Measurements from ENCODE around the gene SH3PXD2B.

The SH3PXD2B gene

DNA sequence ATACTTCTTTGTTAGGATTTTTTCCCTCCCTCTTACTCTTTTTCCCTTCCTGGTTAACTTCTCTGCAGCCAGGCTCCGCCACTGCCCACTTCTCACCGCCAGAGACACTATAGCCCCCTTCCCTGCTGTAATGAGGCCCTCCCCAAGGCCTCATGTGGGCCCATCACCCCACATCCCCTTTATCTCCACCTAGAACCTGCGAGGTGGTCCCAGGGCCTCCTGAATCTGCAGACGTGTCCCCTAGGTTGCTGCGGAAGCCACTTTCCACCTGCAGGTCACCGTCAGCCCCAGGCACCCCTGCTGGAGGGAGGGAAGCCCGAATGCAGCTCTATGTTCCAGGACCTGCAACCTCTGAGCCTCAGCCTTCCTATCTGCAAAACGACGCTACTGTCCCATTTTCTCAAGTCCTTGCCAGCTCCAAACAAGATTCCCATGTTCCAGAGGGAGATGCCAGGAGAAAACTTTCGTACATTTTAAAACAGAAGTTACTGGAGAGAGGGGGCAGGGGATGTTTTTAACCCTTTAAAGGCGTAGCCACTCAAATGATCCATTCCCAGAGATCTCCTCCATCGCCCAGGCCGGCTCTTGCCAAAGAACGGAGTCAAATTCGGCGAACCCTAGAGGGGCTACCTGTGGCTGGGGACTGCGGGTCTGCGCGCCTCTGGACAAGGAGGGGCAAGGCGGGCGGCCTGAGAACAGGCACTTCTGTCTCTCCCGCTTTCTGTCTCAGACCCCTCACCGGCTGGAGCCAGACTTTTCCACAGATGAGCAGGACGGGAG, 929 bp downstream of the SH3PXD2B start:
- DNase-seq (ENCODE audit: low read depth in 2 of 2): no peak

DNA sequence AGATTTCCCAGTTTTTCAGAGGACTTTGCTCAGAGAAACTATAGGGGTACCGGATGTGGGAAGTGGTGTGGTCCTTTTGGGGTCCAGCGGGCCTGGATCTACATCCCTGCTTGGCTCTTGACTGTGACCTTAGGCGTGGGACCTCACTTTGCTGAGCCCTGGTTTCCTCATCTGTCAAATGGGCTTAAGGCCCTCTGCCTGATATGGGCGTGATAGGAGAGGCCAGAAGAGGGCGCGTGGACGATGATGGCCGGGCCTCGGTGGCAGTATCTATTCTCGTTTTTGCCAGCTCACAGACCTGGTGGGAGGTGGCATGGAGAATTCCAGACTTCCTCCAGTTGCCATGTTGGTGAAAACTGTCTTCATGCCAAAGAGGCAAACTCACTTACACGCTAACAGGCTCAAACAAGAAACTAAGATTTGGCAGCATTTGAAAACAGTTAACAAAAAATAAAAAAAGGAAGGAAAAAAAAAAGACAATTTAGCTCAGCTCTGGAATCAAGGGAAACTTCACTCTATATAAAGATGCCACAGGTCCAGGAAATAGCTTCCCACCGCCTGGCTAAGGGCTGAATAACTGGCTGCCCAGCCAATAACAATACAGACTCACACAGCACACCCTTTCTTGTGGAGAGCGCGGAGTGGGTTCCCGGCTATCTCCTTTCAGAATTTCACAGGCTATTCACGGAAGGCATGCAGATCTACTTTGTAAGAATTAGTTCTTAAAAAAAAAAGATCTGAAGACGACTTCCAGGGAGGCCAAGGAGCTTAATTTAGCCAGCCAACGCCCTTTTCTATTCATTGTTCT, 1.7 kb downstream of the SH3PXD2B start:
- no peak for DNase-seq (ENCODE audit: low read depth in 2 of 2)

DNA sequence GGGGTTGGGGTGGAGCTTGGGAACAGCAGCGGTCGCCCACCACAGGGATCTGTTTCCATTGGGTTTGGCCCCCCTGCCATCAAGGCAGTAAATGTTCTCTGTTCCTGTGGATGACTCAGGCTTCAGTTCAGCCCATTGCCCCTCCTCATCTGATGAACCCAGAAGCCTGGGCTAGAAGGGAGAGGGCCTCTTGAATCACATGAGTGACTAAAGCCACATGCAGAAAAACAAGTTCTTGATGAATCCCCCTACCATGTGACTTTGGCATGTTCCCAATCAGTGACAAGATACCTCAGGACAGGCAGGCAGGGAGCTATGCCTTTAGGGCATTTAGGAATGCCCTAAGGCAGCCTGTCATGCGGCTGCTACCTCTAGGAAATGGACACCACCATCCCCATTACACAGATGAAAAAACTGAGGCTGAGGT, 2.5 kb downstream of the SH3PXD2B start:
- DNase-seq (ENCODE audit: low read depth in 2 of 2): no peak

GRCh38 chr5:172450861-172451695, 3.2 kb downstream of the SH3PXD2B start:
- peak in 1 of 2 donors; percentile 11 for DNase-seq (ENCODE audit: low read depth in 2 of 2)

- no peak for DNase-seq (ENCODE audit: low read depth in 2 of 2)
Measured at GRCh38 chr5:172450453-172450852, 3.9 kb downstream of the SH3PXD2B start.

GRCh38 chr5:172448999-172449398, 5.3 kb downstream of the SH3PXD2B start:
- no peak for DNase-seq (ENCODE audit: low read depth in 2 of 2)

- no peak for DNase-seq (ENCODE audit: low read depth in 2 of 2)
Measured at GRCh38 chr5:172447646-172448365, 6.5 kb downstream of the SH3PXD2B start.

- no peak for DNase-seq (ENCODE audit: low read depth in 2 of 2)
Measured at GRCh38 chr5:172446336-172447051, 7.8 kb downstream of the SH3PXD2B start.

DNA sequence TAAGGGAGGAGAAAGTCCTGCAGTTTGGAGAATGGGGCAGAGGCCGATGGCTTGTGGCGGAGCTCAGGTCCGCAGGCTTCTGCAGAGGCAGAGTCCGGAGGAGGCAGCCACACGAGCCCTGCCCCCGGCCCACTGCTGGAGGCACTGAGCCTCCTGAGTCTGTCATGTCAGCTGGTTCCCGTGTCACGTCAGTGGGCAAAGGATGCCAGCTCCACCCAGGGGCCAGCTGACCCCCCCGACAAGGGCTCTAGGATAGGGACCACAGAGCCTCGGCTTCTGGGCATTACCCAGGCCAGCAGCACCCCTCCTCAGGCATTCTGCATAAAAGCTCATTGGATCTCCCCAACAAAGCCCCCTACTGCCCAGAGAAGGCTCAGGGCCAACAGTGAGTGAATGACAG, 8.5 kb downstream of the SH3PXD2B start:
- DNase-seq (ENCODE audit: low read depth in 2 of 2): no peak

- DNase-seq (ENCODE audit: low read depth in 2 of 2): no peak
Measured at GRCh38 chr5:172444626-172445365, 9.5 kb downstream of the SH3PXD2B start.

- DNase-seq (ENCODE audit: low read depth in 2 of 2): no peak
Measured at GRCh38 chr5:172444110-172444510, 10.2 kb downstream of the SH3PXD2B start.

- DNase-seq (ENCODE audit: low read depth in 2 of 2): no peak
Measured at GRCh38 chr5:172443441-172444109, 10.8 kb downstream of the SH3PXD2B start.

DNA sequence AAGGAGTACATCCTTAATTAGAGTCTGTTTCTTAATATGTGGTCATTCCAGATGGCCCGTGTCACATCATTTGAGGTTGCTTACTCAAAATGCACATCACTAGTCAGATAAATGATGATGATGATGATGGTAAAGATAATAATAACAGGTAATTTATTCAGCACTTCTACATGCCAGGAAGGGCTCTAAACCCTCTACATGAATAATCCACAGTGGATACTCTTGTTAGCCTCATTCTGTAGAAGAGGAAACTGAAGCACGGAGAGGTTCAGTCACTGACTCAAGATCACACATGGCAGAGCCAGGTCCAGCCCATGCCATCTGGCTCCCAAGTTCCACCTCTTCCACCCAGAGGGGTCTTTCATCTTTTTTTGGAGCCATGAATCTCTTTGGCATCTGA, 11.7 kb downstream of the SH3PXD2B start:
- DNase-seq (ENCODE audit: low read depth in 2 of 2): no peak

- no peak for DNase-seq (ENCODE audit: low read depth in 2 of 2)
Measured at GRCh38 chr5:172441262-172441751, 13.0 kb downstream of the SH3PXD2B start.

DNA sequence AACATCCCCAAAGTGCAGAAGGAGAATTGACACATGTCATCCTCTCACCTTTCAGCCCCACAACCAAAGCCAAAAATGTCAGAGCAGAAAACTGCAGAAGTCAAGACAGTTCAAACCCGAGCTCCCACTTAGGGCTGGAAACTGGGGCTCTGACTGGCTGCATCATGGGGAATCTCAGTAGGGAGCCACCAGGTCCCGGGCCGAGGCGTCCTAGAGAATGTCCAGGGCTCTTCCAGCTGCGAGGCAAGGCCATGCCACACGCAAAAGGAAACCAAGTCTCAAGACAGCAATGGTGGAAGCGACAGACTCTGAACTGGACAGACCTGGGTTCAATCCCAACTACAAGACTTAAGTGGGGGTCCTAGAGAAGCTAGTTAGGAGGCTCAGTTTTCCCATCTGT, 13.8 kb downstream of the SH3PXD2B start:
- no peak for DNase-seq (ENCODE audit: low read depth in 2 of 2)

GRCh38 chr5:172439785-172440477, 14.4 kb downstream of the SH3PXD2B start:
- DNase-seq (ENCODE audit: low read depth in 2 of 2): no peak

- DNase-seq (ENCODE audit: low read depth in 2 of 2): no peak
Measured at GRCh38 chr5:172438319-172438668, 16.0 kb downstream of the SH3PXD2B start.

DNA sequence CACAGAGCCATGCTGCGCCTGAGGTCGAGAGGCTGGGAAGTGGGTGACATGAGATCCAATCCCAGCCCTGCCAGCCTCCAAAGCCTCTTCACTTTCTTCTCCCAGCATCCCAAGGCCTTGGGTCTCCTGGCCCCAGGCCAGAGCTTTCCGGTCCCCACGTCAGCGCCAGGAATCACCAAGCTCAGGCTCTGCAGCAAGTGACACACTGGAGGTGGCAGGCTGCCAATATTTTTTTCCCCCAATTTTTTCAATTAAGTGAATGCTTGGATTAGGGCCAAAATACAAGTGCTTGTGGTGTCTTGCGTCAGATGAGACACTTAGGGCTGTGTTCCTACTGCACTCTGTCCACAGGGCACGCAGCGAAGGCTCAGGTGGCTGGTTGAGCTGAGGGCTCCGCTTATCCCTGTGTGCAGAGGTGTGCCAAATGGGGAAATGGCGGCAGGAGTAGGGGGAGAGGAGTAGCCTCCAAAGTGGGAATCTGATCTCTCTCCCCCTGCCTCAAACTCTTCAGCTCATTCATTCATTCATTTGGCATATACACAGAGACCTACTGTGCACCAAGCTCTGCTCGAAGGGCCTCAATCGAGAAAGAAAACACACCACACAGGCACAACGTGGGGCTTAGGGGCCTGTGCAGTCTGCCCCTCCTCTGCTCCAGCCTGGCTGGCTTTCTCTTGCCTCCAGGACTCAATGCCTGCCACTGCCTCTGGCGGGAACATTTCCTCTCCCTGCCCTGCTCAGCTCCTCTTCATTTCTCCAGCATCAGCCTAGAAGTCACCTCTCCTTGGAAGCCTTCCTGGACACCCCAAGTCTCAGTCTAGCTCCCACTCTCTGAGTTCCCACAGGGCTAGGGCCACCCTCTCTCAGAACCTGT, 16.6 kb downstream of the SH3PXD2B start:
- no peak for DNase-seq (ENCODE audit: low read depth in 2 of 2)

Data from stimulated activated CD4-positive, alpha-beta T cell treated with anti-CD3 and anti-CD28 coated beads, Interleukin-1b, Interleukin-23, amount 100 ng/mL, for 1 hour (primary cell).